Activated T-cell treated with anti-CD3 and anti-CD28 coated beads, Interleukin-2, amount 50 U/mL, for 72 hours (primary cell): ENCODE data around the gene CCR5. TPM values are rescaled to one million over a fixed set of nuclear protein-coding genes. Genes with fewer than 3 reads are reported as not detected.

Source experiments
- ATAC-seq, 2 donors: fragments of 150-1000 bp; cut with Tn5 transposase; replicated peaks in 1 of 2; 2 replicates each; pipeline ENCODE4 v1.10.0; 2021; ENCODE audit warnings: moderate library complexity in 2 of 2, mild to moderate bottlenecking in 1 of 2
- DNase-seq, 2 donors: peaks; one replicate each; pipeline ENCODE4 v3.0.0; 2021 to 2022; ENCODE audit warnings: mixed read lengths in 1 of 2
- H3K27ac Mint-ChIP-seq: one replicate; pipeline ENCODE4 v1.8.0; 2022; ENCODE audit warnings: mild to moderate bottlenecking, moderate library complexity, mixed read lengths
- H3K27me3 Mint-ChIP-seq: one replicate; pipeline ENCODE4 v1.8.0; 2022; ENCODE audit warnings: low read depth, mixed read lengths
- H3K36me3 Mint-ChIP-seq, 2 donors: one replicate each; pipeline ENCODE4 v1.8.0; 2022; ENCODE audit warnings: mixed read lengths in 2 of 2, mild to moderate bottlenecking in 1 of 2; ENCODE audit not compliant: insufficient read depth in 2 of 2
- H3K4me1 Mint-ChIP-seq: one replicate; pipeline ENCODE4 v1.8.0; 2022; ENCODE audit warnings: low read depth, mixed read lengths
- H3K4me3 Mint-ChIP-seq, 2 donors: one replicate each; pipeline ENCODE4 v1.8.0; 2022; ENCODE audit warnings: mild to moderate bottlenecking in 2 of 2, mixed read lengths in 2 of 2, moderate library complexity in 2 of 2
- H3K9me3 Mint-ChIP-seq, 2 donors: one replicate each; pipeline ENCODE4 v1.8.0; 2022; ENCODE audit warnings: mixed read lengths in 2 of 2
- total RNA-seq, 2 donors: library from RNA; stranded (reverse); gene quantifications; one replicate each; pipeline ENCODE4 v1.2.3, GENCODE V29; 2022

The CCR5 gene
- total RNA-seq, 2 donors from 2014 or later, result 0.29 to 1.4 TPM

DNA sequence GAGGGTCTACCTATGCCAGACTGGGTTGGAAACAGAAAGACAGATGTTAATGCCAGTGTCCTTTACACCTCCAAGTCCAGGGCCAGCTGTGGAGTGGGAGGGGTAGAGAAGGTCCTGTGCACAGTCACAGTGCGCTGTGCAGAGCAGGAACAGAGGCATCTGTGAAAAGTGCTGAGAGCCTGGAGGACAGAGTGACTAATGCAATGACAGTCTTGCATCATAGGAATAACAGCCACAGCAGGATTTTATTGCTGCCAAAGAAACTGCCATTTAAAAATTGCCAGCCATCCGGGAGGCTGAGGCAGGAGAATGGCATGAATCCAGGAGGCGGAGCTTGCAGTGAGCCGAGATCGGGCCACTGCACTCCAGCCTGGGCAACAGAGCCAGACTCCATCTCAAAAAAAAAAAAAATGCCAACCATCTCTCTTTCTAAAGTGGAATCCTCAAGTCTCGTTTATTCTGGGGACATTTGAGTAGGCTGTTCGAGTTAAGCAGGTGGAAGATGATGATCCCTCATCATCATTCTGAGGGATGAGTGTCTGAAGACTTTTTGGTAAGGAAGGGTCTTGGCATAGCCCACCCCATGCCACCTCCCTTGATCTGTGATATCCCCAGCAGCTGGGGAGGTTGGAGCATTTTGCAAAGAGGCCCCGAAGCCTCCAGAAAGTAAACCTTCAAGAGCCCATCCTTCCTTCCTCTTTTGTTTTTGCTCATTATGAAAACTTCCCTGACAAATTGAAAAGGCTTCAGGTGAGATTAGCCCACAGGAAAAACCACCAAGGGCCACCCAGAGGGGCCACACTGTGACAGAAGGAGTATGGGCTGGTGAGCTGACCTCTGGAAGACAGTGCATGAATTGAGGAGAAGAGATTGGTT lies 9.1 kb upstream of the CCR5 start:
- ATAC-seq, result peak in 1 of 2 donors; percentile 29
- Mint-ChIP-seq H3K27ac (no peak overlapping the region), H3K9me3 (no peaks in the 10 kb centered on the region), H3K36me3 (no peaks in the 10 kb centered on the region), H3K4me1 (peaks cover 37% of the 10 kb centered on the region), H3K27me3 (peaks cover 67% of the 10 kb centered on the region), H3K4me3 (no peak overlapping the region)
- DNase-seq, result no peak

DNA sequence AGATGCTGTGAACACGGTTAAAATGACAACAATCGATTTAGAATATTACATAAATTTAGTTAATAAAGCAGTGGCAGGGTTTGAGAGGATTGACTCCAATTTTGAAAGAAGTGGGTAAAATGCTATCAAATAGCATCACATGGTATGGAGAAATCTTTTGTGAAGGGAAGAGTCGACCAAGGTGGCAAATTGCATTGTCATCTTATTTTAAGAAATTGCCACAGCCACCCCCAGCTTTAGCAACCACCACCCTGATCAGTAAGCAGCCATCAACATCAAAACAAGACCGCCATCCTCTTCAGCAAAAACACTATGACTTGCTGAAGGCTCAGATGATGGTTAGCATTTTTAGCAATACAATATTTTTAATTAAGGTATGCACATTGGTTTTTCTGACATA lies 5.7 kb upstream of the CCR5 start:
- no peak overlapping the region for H3K4me3 Mint-ChIP-seq
- ATAC-seq (no peak), DNase-seq (no peak)
- no peaks in the 10 kb centered on the region for H3K36me3 Mint-ChIP-seq
- H3K9me3 Mint-ChIP-seq, result no peaks in the 10 kb centered on the region
- H3K27ac Mint-ChIP-seq, result no peak overlapping the region
- peaks cover 41% of the 10 kb centered on the region for H3K4me1 Mint-ChIP-seq
- peaks cover 58% of the 10 kb centered on the region for H3K27me3 Mint-ChIP-seq

DNA sequence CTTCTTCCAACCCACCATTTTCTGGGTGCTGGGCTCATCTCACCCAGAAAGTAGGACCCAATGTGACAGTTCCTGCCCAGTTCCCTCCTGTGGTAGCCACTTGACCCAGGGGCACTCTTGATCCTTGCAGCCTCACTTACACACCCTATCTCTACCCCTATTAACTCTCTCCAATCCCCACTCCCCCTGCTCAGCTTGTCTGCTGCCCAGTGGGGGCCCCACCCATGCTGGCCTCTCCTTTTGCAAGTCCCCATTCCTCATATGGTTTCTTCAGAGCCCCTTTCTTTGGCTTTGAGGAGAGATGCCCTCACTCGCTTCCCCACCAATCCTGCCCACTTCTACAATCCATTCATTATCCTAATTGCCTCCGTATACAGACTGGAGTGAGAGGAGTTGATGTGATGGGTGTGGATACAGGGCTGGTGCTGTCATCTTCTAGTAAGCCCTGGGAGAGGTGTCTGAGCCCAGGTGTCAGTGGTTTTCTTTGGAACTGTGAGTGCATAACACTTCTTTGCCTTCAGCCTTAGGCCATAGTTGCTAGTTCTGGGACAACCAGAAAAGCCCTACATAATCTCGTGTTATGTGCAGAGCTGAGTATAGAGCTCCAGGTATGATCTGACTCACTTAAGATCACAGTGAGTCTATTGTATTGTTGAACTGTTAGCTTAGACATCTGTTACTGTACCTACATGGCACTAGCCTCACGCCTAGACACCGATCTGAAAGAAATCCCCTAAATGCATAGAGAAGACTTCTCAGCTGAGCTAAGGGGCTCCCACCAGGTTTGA lies 4.8 kb upstream of the CCR5 start:
- H3K27me3 Mint-ChIP-seq, result peaks cover 58% of the 10 kb centered on the region
- no peaks in the 10 kb centered on the region for H3K36me3 Mint-ChIP-seq
- no peak for DNase-seq
- peaks cover 44% of the 10 kb centered on the region for H3K4me1 Mint-ChIP-seq
- H3K27ac Mint-ChIP-seq, result no peak overlapping the region
- no peaks in the 10 kb centered on the region for H3K9me3 Mint-ChIP-seq
- H3K4me3 Mint-ChIP-seq, result no peak overlapping the region
- ATAC-seq, result no peak

DNA sequence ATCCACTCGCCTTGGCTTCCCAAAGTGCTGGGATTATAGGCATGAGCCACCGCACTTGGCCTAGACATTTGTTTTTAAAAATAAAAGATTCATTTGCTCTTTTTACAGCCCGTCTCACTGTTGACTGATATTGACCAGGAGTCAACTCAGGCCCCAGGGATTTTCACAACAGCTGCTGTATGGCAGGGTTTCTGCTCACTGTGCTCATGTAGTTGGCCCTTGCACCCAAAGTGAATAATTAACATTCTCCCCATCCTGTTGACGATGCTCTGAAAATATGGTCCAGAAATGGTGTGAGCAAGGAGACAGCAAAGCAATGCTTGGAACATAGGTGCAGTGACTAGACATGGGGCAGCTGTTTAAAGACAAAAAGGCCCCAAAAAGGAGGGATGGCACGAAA lies 2.9 kb upstream of the CCR5 start:
- H3K36me3 Mint-ChIP-seq, result no peaks in the 10 kb centered on the region
- H3K4me3 Mint-ChIP-seq, result no peak overlapping the region
- DNase-seq, result no peak
- H3K4me1 Mint-ChIP-seq, result peaks cover 40% of the 10 kb centered on the region
- no peaks in the 10 kb centered on the region for H3K9me3 Mint-ChIP-seq
- H3K27me3 Mint-ChIP-seq, result peaks cover 59% of the 10 kb centered on the region
- H3K27ac Mint-ChIP-seq, result no peak overlapping the region
- ATAC-seq, result no peak

DNA sequence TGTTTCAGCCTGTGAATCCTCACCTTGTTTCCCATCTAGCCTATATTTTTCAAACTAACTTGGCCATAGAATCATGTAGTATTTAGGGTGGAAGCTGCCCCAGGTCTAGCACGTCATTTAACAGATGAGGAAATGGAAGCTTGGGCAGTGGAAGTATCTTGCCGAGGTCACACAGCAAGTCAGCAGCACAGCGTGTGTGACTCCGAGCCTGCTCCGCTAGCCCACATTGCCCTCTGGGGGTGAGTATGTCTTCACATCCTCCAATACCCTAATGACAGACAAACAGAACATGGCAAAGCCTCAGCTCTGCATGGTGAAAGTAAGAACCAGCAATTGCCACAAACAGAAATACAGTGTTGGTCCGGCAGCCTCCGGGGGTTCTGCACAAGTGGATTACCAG lies 2.2 kb upstream of the CCR5 start:
- peaks cover 40% of the 10 kb centered on the region for H3K4me1 Mint-ChIP-seq
- H3K27ac Mint-ChIP-seq, result no peak overlapping the region
- H3K9me3 Mint-ChIP-seq, result no peaks in the 10 kb centered on the region
- peak overlapping the region in 1 of 2 donors; percentile 3 for H3K4me3 Mint-ChIP-seq
- peak in 1 of 2 donors; percentile 29 for ATAC-seq
- peak; percentile 48 to 56 for DNase-seq
- H3K36me3 Mint-ChIP-seq, result no peaks in the 10 kb centered on the region
- H3K27me3 Mint-ChIP-seq, result peaks cover 63% of the 10 kb centered on the region

- H3K36me3 Mint-ChIP-seq, result no peaks in the 10 kb centered on the region
- ATAC-seq (peak; percentile 3 to 21), DNase-seq (no peak)
- H3K9me3 Mint-ChIP-seq, result no peaks in the 10 kb centered on the region
- H3K4me3 Mint-ChIP-seq, result peak overlapping the region; percentile 38 to 73
- H3K27me3 Mint-ChIP-seq, result peaks cover 64% of the 10 kb centered on the region
- peaks cover 40% of the 10 kb centered on the region for H3K4me1 Mint-ChIP-seq
- H3K27ac Mint-ChIP-seq, result peak overlapping the region; percentile 93
Measured at GRCh38 chr3:46369151-46369550, 1.6 kb upstream of the CCR5 start.

GRCh38 chr3:46369675-46370132 lies 1.0 kb upstream of the CCR5 start:
- H3K4me1 Mint-ChIP-seq, result peaks cover 45% of the 10 kb centered on the region
- H3K27ac Mint-ChIP-seq, result peak overlapping the region; percentile 93
- peak overlapping the region; percentile 50 to 73 for H3K4me3 Mint-ChIP-seq
- peak; percentile 59 to 66 for DNase-seq
- H3K9me3 Mint-ChIP-seq, result no peaks in the 10 kb centered on the region
- H3K36me3 Mint-ChIP-seq, result no peaks in the 10 kb centered on the region
- peak; percentile 85 to 86 for ATAC-seq
- H3K27me3 Mint-ChIP-seq, result peaks cover 66% of the 10 kb centered on the region

- peaks cover 59% of the 10 kb centered on the region for H3K27me3 Mint-ChIP-seq
- no peak for ATAC-seq
- H3K9me3 Mint-ChIP-seq, result no peaks in the 10 kb centered on the region
- DNase-seq, result no peak
- H3K4me3 Mint-ChIP-seq, result no peak overlapping the region
- H3K4me1 Mint-ChIP-seq, result peaks cover 51% of the 10 kb centered on the region
- no peaks in the 10 kb centered on the region for H3K36me3 Mint-ChIP-seq
- H3K27ac Mint-ChIP-seq, result no peak overlapping the region
Measured at GRCh38 chr3:46371519-46372340, 984 bp downstream of the CCR5 start.

DNA sequence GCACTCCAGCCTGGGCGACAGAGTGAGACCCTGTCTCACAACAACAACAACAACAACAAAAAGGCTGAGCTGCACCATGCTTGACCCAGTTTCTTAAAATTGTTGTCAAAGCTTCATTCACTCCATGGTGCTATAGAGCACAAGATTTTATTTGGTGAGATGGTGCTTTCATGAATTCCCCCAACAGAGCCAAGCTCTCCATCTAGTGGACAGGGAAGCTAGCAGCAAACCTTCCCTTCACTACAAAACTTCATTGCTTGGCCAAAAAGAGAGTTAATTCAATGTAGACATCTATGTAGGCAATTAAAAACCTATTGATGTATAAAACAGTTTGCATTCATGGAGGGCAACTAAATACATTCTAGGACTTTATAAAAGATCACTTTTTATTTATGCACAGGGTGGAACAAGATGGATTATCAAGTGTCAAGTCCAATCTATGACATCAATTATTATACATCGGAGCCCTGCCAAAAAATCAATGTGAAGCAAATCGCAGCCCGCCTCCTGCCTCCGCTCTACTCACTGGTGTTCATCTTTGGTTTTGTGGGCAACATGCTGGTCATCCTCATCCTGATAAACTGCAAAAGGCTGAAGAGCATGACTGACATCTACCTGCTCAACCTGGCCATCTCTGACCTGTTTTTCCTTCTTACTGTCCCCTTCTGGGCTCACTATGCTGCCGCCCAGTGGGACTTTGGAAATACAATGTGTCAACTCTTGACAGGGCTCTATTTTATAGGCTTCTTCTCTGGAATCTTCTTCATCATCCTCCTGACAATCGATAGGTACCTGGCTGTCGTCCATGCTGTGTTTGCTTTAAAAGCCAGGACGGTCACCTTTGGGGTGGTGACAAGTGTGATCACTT lies 2.0 kb downstream of the CCR5 start:
- peak in 1 of 2 donors; percentile 19 for DNase-seq

DNA sequence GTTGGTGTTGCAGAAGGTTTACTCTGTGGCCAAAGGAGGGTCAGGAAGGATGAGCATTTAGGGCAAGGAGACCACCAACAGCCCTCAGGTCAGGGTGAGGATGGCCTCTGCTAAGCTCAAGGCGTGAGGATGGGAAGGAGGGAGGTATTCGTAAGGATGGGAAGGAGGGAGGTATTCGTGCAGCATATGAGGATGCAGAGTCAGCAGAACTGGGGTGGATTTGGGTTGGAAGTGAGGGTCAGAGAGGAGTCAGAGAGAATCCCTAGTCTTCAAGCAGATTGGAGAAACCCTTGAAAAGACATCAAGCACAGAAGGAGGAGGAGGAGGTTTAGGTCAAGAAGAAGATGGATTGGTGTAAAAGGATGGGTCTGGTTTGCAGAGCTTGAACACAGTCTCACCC lies 4.0 kb downstream of the CCR5 start:
- no peaks in the 10 kb centered on the region for H3K36me3 Mint-ChIP-seq
- no peak for DNase-seq
- peaks cover 36% of the 10 kb centered on the region for H3K4me1 Mint-ChIP-seq
- H3K27ac Mint-ChIP-seq, result no peak overlapping the region
- no peaks in the 10 kb centered on the region for H3K9me3 Mint-ChIP-seq
- peak overlapping the region in 1 of 2 donors; percentile 5 for H3K4me3 Mint-ChIP-seq
- H3K27me3 Mint-ChIP-seq, result peaks cover 43% of the 10 kb centered on the region
- no peak for ATAC-seq

More for the DNA sequence above, 2.0 kb downstream of the CCR5 start:
- no peaks in the 10 kb centered on the region for H3K9me3 Mint-ChIP-seq
- H3K4me1 Mint-ChIP-seq, result peaks cover 51% of the 10 kb centered on the region
- no peak overlapping the region for H3K4me3 Mint-ChIP-seq
- no peak for ATAC-seq
- no peaks in the 10 kb centered on the region for H3K36me3 Mint-ChIP-seq
- peaks cover 51% of the 10 kb centered on the region for H3K27me3 Mint-ChIP-seq
- no peak overlapping the region for H3K27ac Mint-ChIP-seq

GRCh38 chr3:46375218-46375617 lies 4.5 kb downstream of the CCR5 start:
- H3K4me1 Mint-ChIP-seq, result peaks cover 31% of the 10 kb centered on the region
- H3K27me3 Mint-ChIP-seq, result peaks cover 43% of the 10 kb centered on the region
- DNase-seq (peak in 1 of 2 donors; percentile 20), ATAC-seq (peak; percentile 73 to 82)
- H3K27ac Mint-ChIP-seq, result no peak overlapping the region
- peak overlapping the region in 1 of 2 donors; percentile 5 for H3K4me3 Mint-ChIP-seq
- no peaks in the 10 kb centered on the region for H3K9me3 Mint-ChIP-seq
- H3K36me3 Mint-ChIP-seq, result no peaks in the 10 kb centered on the region

DNA sequence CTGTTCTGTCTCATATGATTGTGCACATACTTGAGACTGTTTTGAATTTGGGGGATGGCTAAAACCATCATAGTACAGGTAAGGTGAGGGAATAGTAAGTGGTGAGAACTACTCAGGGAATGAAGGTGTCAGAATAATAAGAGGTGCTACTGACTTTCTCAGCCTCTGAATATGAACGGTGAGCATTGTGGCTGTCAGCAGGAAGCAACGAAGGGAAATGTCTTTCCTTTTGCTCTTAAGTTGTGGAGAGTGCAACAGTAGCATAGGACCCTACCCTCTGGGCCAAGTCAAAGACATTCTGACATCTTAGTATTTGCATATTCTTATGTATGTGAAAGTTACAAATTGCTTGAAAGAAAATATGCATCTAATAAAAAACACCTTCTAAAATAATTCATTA lies 5.1 kb downstream of the CCR5 start:
- ATAC-seq (no peak), DNase-seq (no peak)
- Mint-ChIP-seq H3K4me3 (no peak overlapping the region), H3K27me3 (peaks cover 43% of the 10 kb centered on the region), H3K36me3 (no peaks in the 10 kb centered on the region), H3K9me3 (no peaks in the 10 kb centered on the region), H3K4me1 (peaks cover 31% of the 10 kb centered on the region), H3K27ac (no peak overlapping the region)
